T-helper 1 cell treated with Interleukin-12 subunit alpha and Interleukin-12 subunit beta and Interleukin-4 antibody, amounts not matched to agents 30 ng/mL and 1 ng/mL, for 36 hours (primary cell): ENCODE results near the gene QPCT. TPM values are rescaled to one million over a fixed set of nuclear protein-coding genes. Genes with fewer than 3 reads are reported as not detected.
"Not testable (repeated sequence)": the region's sequence is repeated elsewhere in the genome, so short reads cannot be mapped to it uniquely, and the experiment has no call there.

ENCODE experiments used
- intact Hi-C: fragments of 100-400 bp; cut with micrococcal nuclease; formaldehyde crosslinking; loops from one replicate; pipeline ENCODE4 v1.15.1; 2024
- total RNA-seq: library from RNA; stranded (reverse); gene quantifications from 2 replicates; pipeline ENCODE4 v1.2.3, GENCODE V29; 2022

QPCT gene
- total RNA-seq: 0.49 and 0.54 TPM in 2 replicates

DNA sequence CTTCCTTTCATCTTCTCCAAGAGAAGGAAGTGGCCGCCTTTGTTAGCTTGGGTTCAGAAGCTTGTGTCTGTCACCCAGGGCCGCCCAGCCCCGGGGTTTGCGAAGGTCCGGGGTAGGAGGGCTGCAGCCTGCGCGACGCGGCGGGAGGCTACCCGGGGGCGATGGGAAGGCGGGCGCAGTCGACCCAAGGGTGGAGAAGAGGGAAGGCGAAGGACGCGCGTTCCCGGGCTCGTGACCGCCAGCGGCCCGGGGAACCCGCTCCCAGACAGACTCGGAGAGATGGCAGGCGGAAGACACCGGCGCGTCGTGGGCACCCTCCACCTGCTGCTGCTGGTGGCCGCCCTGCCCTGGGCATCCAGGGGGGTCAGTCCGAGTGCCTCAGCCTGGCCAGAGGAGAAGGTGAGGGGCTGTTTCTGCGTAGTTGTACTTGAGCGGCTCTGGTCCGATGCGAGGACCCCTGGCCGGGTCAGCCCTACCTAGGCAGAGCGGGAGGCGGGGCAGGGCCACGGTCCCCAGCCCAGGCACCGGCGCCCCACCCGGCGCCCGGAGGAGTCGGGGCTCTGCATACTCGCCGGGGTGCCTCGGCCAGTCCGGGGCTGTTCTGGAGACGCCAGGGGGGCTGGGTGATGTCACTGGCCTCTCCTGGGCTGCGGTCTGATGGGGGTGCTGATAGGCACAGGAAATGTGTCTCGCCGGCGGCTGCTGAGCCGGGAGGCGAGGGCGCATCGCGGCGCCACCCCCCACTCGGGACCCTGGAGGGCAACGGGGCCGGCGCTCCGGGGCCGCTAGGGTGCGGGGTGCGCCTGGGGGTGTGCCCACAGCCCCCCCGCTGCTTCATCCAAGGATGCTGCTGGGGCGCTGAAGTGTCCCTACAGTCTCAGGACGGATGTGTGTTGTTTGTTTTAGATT is at the start of gene QPCT:
Gene QPCT (plus strand): TSS at position 178 of the 909 bp plus-strand sequence. CDS start 102 bp downstream, at position 280.
- intact Hi-C loops: no loop called here

DNA sequence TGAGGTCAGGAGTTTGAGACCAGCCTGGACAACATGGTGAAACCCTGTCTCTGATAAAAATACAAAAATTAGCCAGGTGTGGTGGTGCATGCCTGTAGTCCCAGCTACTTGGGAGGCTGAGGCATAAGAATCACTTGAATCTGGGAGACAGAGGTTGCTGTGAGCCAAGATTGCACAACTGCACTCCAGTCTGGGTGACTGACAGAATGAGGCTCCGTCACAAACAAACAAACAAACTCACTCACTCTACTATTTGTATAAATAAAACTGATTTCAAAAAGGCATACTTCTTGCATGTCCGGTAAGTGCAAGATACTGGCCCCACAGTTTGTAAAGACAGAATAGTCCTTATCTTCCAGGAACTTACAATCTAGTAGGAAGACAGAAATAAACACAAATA is 49.6 kb upstream of the QPCT start:
- intact Hi-C loops: not testable (repeated sequence)

DNA sequence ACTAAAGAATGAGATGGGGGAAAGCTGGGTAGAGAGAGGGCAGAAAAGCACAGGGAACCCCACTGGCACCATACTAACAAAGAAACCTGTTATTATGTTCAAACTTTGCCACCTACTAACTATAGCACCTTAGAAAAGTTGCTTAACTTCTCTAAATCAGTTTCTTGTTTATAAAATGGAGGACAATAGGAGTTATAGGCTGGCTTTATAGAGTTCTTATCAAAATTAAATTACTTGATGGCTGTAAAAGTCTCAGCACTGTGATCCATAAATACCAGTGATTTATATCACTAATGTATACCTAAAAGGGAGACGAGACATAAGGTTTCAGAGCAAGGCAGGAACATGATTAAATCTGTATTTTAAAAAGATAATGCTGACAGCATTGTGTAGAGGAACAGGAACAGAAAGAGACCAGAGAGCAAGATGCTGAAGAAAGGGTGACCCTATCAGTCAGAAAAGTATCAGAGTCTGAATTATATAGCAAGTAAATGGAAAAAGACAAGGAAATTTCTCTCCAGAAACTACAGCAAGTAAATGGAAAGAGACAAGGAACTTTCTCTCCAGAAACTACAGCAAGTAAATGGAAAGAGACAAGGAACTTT is 48.9 kb upstream of the QPCT start:
- intact Hi-C loops: loop anchor here (2.0 kb wide), 1 partner anchor 15 kb away; no protein-coding TSS in a partner anchor

DNA sequence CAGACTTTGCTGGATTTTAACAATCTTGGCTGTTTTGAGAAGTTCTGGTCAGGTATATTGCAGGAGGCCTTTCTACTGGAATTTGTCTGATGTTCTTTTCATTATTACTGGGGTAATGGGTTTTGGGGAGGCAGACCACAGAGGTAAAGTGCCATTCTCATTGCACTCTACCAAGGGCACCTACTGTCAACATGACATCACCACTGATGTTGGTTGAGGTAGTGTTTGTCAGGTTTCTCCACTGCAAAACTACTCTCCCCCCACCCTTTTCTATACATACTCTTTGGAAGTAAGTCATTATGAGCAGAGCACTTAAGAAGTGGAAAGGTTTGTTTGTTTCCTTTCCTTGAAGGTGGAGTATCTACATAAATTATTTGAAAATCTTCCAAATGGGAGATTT is 46.8 kb upstream of the QPCT start:
- intact Hi-C loops: loop anchor here (2.0 kb wide), 1 partner anchor 13 kb away; no protein-coding TSS in a partner anchor

DNA sequence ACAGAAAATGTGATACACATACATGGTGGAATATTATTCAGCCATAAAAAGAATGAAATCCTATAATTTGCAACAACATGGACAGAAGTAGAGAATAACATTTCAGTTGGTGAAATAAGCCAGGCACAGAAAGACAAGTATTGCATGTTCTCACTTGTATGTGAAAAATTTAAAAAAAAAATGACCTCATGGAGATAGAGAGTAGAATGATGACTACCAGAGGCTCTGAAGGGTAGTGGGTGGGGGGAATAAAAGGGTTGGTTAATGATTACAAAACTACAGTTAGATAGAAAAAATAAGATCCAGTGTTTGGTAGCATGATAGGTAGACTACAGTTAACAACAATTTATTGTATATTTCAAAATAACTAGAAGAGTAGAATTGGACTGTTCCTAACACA is 44.3 kb upstream of the QPCT start:
- intact Hi-C loops: no loop called here

DNA sequence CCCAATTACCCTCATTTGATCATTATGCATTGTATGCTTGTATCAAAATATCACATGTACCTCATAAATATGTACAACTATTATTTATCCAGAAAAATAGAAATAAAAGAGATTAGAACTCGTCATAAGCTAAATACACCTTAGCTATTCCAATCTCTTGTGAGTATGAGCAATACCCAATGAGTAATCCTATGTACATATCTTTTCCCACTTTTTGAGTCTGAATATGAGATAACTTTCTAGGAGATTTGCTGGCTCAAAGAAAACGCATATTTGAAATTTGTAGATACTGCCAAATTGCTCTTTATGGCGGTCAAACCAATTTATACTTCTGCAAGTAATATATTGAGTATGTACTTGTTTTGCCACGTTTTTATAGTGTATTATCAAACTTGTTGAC is 43.9 kb upstream of the QPCT start:
- intact Hi-C loops: no loop called here

DNA sequence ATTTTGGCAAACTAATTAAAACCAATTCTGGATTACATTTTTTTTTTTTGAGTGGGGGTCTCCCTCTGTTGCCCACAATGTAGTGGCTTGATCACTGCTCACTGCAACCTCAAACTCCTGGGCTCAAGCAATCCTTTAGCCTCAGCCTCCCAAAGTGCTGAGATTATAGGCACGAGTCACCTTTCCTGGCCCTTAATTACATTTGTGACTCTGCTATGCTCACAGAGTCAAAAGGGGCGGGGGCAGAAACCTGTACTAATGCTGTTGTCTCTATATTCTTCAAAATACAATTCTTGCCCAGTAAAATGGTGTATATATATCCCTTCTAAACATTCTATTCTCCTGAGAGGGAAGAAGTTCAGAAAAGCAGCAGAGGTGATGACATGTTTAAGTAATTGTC is 43.0 kb upstream of the QPCT start:
- intact Hi-C loops: no loop called here

DNA sequence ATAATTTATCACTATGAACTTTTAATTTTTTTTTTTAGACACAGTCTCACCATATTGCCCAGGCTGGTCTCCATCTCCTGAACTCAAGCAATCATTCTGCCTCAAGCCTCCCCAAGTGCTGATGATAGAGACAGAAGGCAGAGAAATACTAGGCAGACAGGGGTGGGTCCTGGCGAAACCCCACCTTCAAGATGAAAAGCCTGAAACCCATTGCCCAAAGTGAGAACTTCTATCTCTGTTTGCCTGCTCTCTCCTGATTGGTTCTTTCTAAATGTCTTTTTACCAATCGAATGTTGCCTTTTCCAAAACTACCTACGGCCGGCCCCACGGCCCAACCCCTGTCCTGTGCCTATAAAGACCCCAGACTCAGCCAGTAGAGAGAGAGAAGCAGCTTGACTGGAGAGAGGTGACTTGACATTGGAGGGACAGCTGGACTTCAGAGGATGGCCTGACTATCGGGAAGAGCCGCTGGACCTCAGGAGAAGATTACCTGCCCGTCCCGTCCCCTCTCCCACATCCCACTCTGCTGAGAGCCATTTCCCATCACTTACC is 41.7 kb upstream of the QPCT start:
- intact Hi-C loops: no loop called here

DNA sequence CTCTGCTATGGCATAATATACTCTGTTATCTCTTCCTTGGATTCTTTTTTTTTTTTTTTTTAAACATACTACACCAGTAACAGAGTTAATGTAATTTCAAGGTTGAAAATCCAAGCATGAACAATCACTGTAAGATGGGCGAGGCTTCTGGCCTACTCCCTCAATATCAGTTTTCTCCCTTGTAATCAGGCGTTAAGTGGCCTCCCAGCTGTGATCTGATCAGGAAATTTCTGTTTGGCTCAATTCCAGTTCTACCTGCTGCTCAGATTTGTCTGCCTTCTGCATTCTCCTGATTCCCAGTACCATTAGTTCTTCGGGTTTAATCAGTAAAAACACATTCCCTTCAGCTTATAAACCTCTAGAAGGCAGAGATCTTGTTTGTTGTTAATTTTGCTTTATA is 38.4 kb upstream of the QPCT start:
- intact Hi-C loops: no loop called here

DNA sequence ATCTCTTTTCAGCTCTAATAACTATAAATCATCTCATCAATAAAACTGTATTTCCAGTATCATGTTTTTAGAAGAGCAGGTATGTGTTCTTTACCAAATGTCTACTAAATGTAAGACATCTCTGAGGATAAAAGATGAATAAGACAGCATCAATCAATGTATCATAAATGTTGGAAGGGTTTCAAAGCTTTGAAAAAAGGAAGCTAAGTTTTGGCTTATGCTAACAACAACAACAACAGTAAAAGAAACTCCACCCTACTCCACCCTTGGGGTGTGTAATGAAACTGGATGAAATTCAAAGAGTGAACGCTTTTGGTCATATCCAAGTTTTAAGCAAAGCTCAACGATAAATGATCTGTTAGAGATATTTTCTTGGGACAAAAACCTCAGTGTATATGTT is 36.9 kb upstream of the QPCT start:
- intact Hi-C loops: no loop called here

DNA sequence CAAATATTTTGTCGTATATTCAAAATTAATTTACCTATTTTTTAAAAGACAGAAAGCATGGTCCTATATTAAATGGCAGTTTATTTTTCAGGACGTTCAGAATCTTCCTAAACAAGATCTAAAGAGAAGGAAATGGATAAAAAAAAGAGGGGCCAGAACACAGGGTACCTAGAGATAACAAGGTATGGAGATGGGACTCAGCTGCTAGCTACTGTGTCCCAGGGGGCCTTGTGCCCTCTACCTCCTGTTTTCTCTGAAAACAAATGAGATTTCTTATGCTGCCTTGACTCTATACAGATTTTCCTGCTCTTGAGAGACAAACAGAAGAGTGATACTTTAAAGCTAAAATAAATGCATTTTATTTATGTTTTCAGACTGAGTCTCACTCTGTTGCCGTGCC is 29.1 kb upstream of the QPCT start:
- intact Hi-C loops: no loop called here

DNA sequence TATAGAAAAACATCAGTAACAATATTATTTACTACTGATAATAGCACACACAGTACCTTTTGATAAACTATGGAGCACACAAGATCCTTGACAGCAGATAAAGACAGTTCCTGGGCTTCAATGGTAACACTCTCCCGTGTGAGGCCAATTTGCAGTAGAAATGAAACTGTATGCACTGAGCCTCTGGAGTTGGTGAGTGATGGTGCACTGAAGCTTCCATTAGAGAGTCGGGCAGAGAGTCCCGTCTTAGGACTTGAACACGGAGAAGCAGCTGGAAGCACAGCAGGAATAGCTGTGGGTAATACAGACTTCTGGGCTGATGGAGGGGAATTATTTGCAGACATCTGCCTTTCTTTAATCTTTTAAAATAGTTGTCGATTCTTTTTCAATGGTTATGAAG is 28.2 kb upstream of the QPCT start:
- intact Hi-C loops: no loop called here

DNA sequence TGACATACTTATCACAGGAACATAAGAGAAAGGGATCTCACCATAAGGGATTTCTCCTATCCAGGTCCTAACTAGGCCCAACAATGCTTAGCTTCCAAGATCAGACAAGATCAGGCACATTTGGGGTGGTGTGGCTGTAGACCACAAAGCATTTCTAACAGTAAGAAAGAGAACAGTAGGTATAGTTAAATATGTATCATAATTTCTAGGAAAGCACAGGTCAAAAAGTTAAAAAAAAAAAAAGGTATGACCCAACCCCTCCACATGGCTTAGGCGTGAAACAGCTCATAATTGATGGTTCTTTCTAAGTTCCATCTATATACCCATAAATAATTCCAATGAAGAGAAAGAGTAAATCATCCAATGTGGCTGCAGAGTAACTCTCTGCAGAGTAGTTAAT is 26.7 kb upstream of the QPCT start:
- intact Hi-C loops: no loop called here

DNA sequence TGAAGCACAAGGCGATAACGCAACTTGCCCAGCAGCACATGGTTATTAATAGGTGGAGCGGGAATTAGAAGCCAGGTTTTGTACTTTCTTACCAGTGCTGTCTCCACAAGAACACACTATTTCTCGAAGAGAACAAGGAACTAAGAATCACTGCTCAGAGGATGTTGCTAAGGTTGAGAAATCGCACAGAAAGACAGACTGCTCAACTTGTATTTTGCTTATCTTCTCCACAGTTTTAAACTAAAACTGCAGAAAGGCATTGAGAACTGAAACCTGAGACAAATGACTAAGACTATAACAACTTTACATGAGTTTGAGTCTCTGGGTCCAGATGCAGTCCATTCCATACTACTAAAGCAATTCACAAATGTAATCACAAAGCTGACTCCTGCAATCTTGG is 26.0 kb upstream of the QPCT start:
- intact Hi-C loops: no loop called here

DNA sequence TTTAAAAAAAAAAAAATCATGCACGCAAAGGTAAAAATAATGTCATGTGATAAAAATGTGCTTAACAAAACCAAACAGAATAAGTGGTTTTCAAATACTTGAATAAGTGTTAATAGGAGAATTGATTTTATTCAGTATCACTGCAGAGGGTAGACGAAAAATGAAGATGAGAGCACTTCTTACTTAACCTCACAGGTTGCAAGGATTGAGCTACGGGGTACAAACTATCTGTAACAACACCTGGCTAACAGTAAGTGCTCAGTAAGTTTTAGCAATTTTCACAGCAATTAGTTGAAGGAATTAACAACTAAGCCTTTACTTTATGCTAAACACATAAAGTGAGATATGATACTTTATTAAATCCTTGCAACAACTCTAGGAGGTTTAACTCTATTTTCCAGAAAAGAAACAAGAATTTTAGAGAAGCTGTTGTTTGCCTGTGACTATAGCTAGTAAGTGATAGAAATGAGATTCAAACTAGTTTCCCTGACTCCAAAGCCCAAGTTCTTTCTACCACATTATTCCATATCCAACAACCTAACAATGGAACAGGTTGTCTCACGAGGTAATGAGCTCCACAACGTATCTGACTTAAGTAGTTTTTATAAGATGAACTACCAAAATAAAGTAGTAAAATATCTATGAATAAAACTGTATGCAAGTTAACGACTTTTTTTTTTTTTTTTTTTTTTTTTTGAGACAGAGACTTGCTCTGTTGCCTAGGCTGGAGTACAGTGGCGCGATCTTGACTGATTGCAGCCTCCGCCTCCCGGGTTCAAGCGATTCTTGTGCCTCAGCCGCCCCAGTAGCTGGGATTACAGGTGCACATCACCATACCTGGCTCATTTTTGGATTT is 24.4 kb upstream of the QPCT start:
- intact Hi-C loops: loop anchor here (5.0 to 10.0 kb wide), 3 partner anchors 755 to 1802 kb away; partner anchors contain the start of genes ATL2, CYP1B1 and SOS1

DNA sequence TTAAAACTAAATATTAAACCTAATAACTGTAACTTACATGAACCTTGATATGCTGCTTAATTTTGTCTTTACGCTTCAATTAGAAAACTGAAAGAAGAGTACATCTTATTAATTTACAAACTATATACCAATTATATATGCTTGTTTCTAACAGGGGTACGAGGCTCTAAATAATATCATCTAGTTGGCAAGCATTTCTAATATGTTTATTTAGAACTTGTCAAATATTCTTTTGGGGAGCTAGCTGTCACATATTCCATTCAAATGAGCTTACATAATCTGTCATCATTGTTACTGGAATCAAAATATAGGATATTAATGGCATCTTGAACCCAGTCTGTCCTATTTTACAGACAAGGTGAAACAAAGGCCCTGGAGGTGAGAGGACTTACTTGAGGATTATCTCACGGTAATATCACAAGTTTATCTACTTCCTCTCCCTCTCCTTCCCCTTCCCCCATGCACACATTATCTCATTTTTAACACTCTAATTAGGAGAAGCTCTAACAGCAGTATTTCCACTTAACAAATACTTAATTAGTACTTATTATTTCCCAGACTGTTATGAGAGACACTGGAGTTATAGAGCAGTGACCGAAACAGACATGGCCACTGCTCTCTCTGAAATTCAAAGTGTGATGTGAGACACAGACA is 23.3 kb upstream of the QPCT start:
- intact Hi-C loops: loop anchor here (5.0 to 10.0 kb wide), 3 partner anchors 754 to 1801 kb away; partner anchors contain the start of genes ATL2, CYP1B1 and SOS1

DNA sequence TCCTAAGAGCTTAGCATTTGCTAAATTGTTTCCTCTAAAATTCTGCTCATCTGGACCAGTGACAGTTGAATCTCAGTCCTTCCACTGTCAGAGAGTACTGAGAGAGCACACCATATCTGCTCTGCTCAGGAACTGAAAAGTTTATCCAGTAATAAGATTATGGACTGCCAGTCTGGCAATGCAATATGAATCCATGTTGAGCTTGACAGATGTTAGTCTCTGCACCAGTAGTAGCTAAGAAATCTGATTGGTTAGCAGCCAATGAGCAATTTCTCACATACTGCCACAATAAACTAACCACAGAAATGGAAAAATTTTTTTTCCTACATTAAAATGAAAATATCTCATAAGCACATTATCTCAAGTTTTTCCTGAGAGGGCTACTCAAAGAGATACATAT is 22.1 kb upstream of the QPCT start:
- intact Hi-C loops: loop anchor here (5.0 to 10.0 kb wide), 3 partner anchors 752 to 1800 kb away; partner anchors contain the start of genes ATL2, CYP1B1 and SOS1

DNA sequence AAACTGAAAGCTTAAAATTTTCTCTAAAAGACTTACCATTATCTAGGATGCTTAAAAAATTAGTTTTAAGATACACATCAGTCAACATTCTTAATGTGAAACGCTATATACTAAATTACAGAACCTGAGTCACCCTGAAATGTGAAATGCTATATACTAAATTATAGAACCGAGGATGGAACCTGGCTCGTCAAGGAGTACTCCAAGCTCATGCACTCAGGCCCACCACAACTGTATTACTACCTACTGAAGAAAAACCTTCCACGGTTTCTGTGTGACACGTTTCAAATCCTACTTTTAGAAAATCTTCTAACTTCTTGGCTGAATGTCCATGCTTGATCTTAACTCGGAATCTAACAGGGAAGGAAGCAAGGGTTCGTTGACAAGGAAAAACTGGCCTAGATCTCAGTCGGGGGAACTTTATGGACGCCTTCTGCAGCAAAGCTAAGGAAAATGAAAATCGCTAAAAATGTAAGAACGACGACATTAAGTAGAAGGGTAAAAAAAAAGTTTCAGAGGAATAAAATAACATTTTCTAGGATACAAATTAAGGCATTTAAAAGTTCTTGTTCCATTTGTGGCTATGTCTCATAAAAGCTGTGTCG is 21.2 kb upstream of the QPCT start:
- intact Hi-C loops: loop anchor here (1.0 to 10.0 kb wide), 4 partner anchors 127 to 1799 kb away; partner anchors contain the start of genes ATL2, CEBPZOS, CYP1B1 and SOS1

DNA sequence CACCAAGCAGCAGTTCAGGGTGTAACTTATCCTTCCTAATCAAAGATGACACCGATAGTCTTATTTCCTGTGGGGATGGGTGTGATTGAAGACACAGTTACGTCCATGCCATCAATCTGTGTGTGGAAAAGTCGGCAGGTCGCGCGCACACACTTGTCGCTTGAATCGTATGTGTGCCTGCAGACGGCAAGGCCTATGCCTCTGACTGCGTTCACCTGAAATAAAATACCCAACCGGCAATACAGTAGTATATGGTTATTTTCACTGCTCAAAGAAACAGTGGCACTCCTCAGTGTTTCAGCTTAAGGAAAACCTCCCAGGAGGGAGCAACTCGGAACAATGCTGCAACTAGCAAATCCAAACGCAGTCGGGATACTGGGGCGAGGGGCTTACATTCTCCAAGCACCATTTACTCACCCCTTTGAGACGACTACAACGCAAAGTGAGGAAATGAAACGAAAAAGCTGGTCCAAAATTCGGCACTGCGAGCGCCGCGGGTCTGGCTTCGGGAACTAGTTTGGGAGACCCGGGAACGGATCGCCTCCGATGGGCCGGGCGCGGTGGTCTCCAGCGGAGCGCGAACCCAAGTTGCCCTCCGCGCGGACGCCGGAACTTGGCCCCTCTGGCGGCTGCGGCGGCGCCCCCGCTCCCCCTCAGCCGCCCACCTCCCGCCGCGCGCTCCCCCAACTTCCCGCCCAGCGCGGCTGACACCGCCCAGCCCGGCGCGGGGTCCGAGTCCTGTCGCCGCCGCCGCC is 20.5 kb upstream of the QPCT start:
- intact Hi-C loops: loop anchor here (1.0 to 10.0 kb wide), 10 partner anchors 53 to 1798 kb away; partner anchors contain the start of genes ATL2, CDC42EP3, CEBPZ and CEBPZOS
